Inflammatory macrophage (primary cell): ENCODE results near the gene FOXD3.
"Not testable (repeated sequence)": the region's sequence is repeated elsewhere in the genome, so short reads cannot be mapped to it uniquely, and the experiment has no call there.

ENCODE experiments used
- DNase-seq, 2 donors: peaks; one replicate each; pipeline ENCODE4 v3.0.0-alpha.2; 2020 to 2022

Gene FOXD3

GRCh38 chr1:63321066-63321784, 1.1 kb upstream of the FOXD3 start:
- no peak for DNase-seq

- DNase-seq, result no peak
Measured at GRCh38 chr1:63321785-63322113, 618 bp upstream of the FOXD3 start.

- DNase-seq, result peak; percentile 21 to 43
Measured at GRCh38 chr1:63322944-63323864, 837 bp downstream of the FOXD3 start.

- DNase-seq, result no peak
Measured at GRCh38 chr1:63323865-63324778, 1.8 kb downstream of the FOXD3 start.

GRCh38 chr1:63324779-63325119, 2.4 kb downstream of the FOXD3 start:
- no peak for DNase-seq

GRCh38 chr1:63325279-63325985, 3.1 kb downstream of the FOXD3 start:
- DNase-seq, result no peak

- DNase-seq, result no peak
Measured at GRCh38 chr1:63326106-63326472, 3.7 kb downstream of the FOXD3 start.

- DNase-seq, result no peak
Measured at GRCh38 chr1:63326473-63327380, 4.4 kb downstream of the FOXD3 start.

- peak; percentile 57 to 60 for DNase-seq
Measured at GRCh38 chr1:63327417-63328054, 5.2 kb downstream of the FOXD3 start.

GRCh38 chr1:63328122-63328521, 5.8 kb downstream of the FOXD3 start:
- DNase-seq, result no peak

GRCh38 chr1:63328781-63329180, 6.4 kb downstream of the FOXD3 start:
- no peak for DNase-seq

- no peak for DNase-seq
Measured at GRCh38 chr1:63329621-63330330, 7.4 kb downstream of the FOXD3 start.

GRCh38 chr1:63330331-63330916, 8.1 kb downstream of the FOXD3 start:
- DNase-seq, result no peak

- DNase-seq, result no peak
Measured at GRCh38 chr1:63342402-63342801, 20.0 kb downstream of the FOXD3 start.

GRCh38 chr1:63343922-63344321, 21.6 kb downstream of the FOXD3 start:
- DNase-seq, result no peak

GRCh38 chr1:63350320-63350719, 28.0 kb downstream of the FOXD3 start:
- DNase-seq, result no peak

GRCh38 chr1:63352736-63353135, 30.4 kb downstream of the FOXD3 start:
- DNase-seq, result no peak

- not testable (repeated sequence) for DNase-seq
Measured at GRCh38 chr1:63356234-63356633, 33.9 kb downstream of the FOXD3 start.

- no peak for DNase-seq
Measured at GRCh38 chr1:63359561-63359960, 37.2 kb downstream of the FOXD3 start.

- DNase-seq, result no peak
Measured at GRCh38 chr1:63362073-63362472, 39.7 kb downstream of the FOXD3 start.
